HG03095 (cell line): Measurements from ENCODE around the gene JAK3.
"Not testable (repeated sequence)": the region's sequence is repeated elsewhere in the genome, so short reads cannot be mapped to it uniquely, and the experiment has no call there.

Experiments used
- ATAC-seq: cut with Tn5 transposase; IDR thresholded peaks from one replicate; pipeline ENCODE4 v1.9.1; 2021; ENCODE audit warnings: moderate library complexity; ENCODE audit not compliant: unreplicated experiment

JAK3 gene

DNA sequence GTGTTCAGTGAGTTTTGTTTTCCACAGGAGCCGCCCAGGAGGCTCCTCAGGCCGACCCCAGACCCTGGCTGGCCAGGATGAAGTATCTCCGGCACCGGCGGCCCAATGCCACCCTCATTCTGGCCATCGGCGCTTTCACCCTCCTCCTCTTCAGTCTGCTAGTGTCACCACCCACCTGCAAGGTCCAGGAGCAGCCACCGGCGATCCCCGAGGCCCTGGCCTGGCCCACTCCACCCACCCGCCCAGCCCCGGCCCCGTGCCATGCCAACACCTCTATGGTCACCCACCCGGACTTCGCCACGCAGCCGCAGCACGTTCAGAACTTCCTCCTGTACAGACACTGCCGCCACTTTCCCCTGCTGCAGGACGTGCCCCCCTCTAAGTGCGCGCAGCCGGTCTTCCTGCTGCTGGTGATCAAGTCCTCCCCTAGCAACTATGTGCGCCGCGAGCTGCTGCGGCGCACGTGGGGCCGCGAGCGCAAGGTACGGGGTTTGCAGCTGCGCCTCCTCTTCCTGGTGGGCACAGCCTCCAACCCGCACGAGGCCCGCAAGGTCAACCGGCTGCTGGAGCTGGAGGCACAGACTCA is 40.0 kb downstream of the JAK3 start:
- ATAC-seq, result no peak

DNA sequence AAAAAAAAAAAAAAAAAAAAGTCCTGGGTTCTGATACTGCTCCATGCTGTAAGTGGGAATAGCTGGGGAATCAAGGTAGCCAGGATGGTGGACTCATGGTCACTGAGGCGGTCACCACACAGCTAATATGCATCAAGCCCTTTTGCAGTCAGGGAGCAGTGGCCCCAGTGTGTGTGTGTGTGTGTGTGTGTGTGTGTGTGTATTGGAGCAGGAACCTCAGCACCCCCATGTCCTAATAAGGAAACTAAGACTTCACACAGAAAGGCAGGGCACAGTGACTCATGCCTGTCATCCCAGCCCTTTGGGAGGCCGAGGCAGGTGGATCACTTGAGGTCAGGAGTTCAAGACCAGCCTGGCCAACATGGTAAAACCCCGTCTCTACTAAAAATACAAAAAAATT is 40.8 kb downstream of the JAK3 start:
- ATAC-seq, result no peak

DNA sequence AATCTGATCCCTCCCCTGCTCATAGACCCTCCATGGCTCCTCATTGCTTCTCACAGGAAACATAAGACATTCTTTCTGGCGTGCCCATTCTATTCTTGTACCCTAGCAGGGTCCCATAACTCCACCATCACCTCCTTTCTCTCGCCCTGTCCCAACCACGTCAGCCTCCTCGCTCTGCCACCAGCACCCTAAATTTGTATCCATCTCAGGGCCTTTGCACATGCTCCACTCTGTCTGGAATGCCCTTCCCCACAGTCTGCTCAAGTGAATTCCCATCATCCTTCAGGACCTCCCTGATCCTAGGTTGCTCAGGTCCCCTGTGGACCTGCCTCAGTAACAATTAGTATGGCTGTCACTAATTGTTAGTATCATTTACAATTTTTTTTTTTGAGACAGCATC is 42.4 kb downstream of the JAK3 start:
- ATAC-seq, result no peak

DNA sequence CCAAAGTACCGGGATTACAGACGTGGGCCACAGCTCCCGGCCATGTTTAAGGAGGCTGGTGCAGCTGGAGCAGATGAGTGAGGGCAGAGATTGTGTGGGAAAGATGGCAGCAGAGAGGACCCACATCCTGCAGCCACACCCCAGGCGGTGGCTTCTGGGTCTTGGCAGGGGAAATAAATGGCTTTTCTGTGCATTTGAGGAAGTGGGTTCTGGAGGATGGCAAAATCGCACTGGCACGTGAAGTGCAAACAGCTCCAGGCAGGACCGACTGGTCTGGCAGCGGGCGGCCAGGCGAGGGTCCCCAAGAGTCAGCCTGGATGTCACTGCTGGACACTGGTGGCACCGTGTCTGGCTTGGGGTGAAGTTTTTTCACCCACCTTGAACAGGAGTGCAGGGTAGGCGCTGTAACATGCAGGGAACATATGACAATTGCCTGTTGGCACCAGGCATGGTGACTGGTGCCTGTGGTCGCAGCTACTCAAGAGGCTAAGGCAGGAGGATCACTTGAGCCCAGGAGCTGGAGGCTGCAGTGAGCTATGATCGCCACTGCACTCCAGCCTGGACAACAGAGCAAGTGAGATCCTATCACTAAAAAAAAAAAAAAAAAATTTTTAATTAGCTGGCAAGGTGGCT is 44.4 kb downstream of the JAK3 start:
- no peak for ATAC-seq

DNA sequence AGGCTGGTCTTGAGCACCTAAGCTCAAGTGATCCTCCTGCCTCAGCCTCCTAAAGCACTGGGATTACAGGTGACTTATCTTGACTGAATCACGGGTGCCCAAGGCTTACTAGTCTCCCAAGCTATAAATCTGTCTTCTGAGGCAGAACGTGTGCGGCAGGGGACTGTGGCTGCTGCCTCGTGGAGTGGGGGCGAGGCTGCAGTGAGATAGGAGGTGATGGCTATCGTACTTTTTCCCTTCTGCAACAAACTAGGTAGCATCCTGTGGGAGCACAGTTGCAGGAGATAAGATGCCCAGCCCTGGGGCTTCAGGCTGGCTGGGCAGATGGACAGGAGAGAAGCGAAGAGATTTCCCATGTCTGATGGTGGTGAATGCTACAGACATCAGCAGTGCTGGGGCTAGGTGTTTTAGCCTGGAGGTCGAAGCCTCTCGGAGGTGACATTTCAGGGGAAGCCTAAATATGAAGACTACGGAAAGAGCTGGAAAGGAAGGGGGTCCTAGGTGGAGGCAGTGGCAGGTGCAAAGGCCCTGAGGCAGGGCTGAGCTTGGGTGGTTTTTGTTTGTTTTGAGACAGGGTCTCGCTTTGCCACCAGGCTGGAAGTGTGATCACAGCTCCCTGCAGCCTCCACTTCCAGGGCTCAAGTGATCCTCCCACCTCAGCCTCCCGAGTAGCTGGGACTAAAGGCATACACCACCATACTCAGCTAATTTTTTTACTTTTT is 45.5 kb downstream of the JAK3 start:
- no peak for ATAC-seq

DNA sequence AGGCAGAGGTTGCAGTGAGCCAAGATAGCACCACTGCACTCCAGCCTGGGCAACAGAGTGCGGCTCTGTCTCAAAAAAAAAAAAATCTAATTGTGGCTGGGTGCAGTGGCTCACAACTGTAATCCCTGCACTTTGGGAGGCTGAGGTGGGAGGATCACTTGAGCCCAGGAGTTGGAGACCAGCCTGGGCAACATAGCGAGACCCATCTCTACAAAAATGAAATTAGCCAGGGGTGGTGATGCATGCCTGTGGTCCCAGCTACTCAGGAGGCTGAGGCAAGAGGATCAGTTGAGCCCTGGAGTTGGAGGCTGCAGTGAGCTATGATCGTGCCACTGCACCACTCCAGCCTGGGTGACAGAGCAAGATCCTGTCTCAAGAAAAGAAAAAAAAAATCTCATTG is 49.2 kb downstream of the JAK3 start:
- ATAC-seq, result not testable (repeated sequence)

DNA sequence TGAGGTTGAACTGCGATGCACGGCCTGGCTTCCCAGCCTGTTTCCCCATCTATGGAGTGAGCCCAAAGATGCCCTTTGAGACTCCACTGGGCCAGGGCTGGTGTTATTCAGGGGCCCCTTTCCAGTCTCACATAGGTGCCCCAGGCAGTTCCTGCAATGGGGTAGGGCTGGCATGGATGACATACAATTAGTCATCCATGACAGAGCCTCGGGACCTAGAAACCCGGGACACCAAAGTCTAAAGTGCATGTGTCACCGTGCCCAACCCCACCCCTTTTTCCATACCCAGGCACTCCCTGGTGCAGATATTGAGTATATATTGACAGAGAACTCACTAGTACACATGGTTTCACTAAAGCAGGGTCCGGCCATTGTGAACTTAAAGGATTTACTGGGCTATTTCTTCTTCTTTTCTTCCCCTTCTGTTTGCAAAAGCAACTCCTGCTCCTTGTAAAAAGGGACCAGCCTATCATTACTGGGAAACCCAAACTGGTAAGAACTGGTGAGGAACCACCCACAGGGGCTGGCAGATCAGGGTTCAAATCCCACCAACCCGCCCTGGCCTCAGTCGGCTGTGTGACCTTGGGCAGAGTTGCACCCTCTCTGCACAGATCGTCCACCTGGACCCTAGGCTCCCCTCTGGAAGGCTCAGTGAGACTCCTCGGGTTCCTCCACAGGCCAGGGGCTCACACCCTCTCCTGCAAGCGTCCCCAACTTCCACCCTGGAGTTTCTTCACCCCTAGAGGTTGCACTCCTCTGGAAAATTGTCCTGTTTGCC is 50.2 kb downstream of the JAK3 start:
- ATAC-seq, result no peak

DNA sequence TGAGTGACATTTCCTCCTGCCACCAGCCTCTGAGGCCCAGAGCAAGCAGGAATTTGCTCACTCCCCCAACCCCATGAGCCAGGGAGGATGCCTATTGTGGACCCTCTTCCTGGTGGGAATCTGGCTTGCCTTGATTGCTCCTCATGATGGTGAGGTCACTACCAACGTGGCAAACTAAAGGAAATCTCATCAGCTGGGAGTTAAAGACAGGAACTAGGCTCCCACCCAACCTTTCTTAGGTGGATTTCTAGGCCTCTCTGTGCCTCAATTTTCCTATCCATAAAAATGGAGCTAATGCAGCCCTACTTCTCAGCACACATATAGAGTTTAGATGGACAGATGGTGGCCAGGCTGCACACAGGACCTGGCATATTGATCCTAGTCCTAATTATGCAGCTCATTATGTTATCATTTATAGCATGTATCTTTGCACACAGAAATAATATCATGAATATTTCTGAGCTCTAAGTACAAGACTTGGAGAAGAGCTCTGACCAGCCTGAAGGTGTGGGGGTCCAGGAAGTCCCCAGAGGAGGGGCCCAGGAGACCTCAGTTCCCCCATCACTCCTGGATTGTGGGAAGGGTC is 50.9 kb downstream of the JAK3 start:
- ATAC-seq, result no peak

DNA sequence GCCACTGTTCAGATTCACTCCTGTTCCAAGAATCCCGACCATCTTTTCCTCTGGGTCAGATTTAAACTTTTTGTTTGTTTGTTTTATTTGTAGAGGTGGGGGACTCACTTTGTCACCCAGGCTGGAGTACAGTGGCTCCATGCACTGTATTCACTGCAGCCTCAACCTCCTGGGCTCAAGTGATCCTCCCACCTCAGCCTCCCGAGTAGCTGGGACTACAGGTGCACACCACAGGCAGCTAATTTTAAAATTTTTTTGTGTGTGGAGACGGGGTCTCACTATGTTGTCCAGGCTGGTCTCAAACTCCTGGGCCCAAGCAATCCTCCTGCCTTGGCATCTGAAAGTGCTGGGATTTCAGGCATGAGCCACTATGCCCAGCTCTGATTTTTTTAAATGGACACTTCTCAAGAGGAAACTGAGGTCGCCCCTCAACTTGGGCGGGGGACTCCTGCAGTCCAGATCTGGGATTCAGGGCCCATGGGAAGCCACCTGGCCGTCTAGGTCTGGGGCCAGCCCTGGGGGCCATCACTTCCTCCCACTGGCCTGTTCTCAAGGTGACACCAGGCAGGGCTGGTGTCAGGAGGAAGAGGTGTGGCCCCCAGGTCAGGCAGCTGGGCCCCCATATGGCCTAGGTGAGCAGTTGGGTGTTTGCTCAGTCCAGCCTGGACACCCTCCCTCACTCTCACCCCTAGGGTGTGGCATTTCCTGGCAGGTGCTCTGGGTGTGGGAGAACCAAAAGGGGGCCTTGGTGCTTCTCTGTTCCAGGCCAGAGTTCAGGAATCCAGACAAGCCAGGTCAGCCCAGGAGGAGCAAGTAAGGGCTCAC is 51.6 kb downstream of the JAK3 start:
- ATAC-seq, result no peak

DNA sequence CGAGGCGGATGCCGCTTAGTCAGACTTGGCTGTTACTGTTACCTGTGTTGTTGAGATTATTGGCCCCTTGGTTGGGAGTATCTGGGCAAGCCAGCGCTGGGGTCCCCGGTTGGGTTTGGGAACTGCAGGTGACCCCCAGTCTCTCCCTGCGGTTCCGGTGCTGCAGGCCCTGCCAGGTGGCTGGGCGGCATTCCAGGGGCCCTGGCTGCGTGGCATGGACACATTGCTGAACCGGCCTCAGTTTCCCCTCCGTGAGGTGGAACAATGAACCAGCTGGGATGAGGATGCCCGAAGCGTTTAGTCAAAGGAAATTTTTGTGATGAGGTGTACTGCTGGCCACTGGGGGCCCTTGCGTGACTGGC is 52.3 kb downstream of the JAK3 start:
- ATAC-seq, result no peak

DNA sequence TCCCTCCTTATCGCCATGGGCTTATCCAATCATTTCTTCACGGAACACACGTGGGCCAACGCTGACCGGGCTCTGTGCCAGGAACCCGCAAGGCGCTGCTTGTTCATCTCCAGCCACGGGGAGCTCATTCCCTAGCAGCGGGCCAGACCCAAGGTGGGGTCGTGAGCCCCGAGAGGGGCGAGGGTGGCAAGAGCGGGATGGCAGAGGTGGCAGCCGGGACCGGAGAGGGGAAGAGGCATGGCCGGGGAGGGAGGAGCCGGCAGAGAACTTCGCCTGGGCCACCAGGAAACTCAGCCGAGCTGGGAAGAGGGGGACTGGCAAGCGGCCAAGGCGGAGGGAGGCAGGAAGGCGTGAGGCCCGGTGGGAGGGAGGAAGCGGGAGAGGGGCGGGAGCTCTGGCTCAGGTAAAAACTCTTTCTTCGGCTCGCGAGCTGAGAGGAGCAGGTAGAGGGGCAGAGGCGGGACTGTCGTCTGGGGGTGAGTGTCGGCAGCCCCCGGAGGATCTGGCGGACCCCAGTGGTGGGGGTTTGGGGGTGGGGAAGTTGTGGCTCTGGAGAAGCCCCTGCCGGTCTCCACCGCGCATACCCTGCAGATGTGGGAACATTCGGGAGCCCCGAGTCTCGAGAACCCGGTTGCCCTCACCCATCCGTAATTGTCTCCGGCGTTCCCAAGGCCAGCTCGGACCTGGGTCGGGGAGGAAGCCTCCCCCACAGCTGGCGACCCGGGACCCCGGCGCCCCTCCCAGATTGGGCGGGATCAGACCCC is 52.9 kb downstream of the JAK3 start, which contains the start of gene B3GNT3:
Gene B3GNT3 (plus strand): TSS at position 408 of the 764 bp plus-strand sequence. CDS start 12,670 bp downstream, outside the sequence.
- ATAC-seq, result no peak

DNA sequence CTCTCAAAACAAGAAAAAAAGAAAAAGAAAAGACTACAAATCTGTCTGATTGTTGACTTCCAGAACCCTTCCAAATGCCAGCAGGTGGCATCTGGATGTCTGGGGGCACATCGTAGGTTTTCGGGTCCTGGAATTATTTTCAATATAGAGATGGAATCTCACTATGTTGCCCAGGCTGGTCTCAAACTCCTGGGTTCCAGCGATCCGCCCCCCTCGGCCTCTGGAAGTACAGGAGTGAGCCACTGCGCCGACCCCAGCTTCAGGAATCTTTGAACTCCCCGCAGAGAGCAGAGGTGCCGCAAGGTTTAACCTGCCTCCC is 53.4 kb downstream of the JAK3 start:
- ATAC-seq, result no peak

DNA sequence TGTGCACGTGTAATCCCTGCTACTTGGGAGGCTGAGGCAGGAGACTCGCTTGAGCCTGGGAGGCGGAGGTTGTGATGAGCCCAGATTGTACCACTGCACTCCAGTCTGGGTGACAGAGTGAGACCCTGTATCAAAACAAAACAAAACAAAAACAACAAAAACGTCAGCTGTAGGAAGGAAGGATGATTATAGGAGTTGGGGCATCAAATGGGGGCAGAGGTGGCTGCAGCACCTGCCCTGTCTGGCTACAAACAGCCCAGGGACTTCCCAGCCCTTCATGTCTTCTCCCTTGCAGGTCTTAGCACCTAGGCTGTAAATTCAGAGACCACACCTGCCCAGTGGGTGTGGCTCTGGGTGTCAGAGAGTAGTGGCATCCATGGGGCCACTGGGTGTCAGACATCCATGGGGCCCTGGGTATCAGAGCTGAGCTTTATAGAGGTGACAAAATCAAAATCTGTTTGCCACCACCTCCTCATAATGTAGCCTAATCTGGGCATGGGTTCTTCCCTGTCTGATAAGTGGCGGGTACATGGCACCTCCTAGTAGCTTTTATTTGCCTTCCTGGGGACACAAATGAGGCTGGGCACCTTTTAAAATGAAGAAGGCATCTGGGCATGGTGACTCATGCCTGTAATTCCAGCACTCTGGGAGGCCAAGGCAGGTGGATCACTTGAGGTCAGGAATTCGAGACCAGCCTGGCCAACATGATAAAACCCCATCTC is 57.6 kb downstream of the JAK3 start:
- no peak for ATAC-seq

DNA sequence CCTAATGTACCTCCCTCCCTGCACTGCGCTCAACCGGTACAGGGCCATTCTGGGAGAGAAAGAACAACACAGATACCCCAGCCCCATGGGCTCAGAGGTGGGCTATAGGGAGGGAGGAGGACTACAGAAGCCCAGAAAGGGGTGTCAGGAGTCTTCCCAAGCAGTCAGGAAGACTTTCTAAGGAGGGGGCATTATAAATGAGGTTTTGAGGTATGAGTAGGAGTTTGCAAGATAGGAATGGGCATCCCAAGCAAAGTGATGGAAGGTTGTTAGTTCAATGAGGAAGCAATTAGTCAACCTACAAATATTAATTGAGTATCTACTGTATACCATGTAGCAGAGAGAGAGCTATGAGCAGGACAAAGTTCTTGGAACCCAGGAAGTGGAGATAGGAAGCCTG is 59.1 kb downstream of the JAK3 start:
- ATAC-seq, result no peak

DNA sequence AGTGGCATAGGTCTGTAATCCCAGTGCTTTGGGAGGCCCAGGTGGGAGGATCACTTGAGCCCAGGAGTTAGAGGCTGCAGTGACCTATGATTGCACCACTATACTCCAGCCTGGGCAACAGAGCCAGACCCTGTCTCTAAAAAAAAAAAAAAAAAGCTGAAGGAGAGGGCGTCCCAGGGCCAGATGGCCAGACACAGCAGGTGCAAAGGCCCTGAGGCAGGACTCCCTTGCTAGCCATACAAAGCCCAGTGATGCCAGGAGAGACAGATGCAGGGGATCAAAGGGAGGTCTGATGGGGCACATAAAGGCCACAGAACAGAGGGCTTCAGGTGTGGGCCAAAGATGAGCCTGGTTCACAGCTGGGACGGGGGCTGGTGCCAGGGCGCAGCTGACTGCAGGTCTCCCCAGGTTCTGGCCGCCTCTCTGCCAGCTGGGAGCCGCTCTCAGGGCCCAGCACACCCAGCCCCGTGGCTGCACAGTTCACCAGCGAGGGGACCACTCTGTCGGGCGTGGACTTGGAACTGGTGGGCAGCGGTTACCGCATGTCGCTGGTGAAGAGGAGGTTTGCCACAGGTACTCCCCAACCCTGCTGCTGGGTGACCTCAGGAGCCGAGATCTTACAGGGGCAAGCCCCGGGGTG is 60.4 kb downstream of the JAK3 start:
- ATAC-seq, result no peak

DNA sequence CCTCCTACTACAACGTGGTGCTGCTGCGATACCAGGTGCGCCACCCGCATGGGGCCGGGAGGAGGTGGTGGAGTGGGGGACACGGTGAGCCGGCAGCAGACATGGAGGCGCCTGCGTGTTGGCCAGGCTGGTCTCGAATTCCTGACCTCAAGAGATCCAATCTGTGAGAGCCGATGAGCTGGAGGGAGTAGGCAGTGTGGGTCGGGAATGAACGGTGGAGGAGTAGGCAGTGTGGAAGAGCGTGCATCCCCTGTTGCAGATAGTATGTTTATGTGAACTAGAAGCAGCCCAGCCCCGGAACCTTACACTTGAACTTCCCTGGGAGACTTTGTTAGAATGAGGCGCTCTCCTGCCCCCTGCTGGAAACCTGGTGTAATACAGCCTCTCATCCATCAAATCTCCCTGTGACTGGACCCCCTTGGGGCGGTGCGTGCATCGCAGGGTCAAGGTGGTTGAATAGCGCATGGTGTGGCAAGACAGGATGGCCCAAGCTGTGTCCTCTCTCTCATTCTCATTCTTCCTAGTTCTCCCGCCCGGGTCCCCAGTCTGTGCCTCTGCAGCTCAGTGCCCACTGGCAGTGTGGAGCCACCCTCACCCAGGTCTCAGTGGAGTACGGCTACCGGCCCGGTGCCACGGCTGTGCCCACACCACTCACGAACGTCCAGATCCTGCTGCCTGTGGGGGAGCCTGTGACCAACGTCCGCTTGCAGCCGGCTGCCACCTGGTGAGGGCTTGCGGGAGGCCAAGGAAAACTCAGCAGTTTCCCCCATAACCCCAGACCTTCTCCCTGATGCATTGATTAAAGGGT is 63.4 kb downstream of the JAK3 start:
- ATAC-seq, result no peak

DNA sequence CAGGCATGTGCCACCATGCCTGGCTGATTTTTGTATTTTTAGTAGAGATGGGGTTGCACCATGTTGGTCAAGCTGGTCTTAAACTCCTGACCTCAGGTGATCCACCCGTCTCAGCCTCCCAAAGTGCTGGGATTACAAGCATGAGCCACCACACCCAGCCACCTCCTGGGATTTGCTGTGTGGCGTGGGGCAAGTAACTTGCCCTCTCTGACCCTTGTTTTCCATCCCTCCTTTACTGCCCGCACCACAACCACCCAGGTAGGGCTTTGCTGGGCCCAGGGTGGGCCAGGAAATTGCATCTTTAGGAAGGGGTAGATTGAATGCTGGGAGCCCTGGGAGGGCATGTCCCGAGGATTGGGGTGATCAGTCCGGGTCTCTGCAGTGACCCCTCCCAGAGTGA is 64.1 kb downstream of the JAK3 start:
- not testable (repeated sequence) for ATAC-seq

DNA sequence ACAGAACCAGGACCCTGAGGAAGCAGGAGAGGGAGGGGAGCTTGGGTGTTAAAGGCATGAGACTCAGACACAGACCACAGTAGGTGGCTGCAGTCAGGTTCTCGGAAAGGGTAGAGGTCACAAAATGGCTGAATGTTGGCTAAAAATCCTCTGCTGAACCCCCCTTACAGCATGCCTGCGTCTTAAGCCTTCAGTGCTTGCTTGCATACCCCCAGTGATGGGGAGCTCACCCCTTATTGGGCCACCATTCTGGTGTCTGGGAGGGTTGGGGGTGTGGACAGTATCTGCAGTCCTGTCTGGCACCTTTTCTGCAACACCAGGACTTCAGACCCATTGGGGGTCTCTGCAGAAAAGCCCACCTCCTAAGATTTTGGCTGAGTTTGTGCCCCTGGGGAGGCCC is 67.0 kb downstream of the JAK3 start:
- ATAC-seq, result no peak
